GM19438 (cell line): ENCODE measurements around the gene ARHGAP26.
A peak's percentile ranks its signal among the peaks of the same experiment; 100 is the strongest.
"Not testable (repeated sequence)": the region's sequence is repeated elsewhere in the genome, so short reads cannot be mapped to it uniquely, and the experiment has no call there.

Experiments
- ATAC-seq: cut with Tn5 transposase; IDR thresholded peaks from one replicate; pipeline ENCODE4 v1.9.1; 2021; ENCODE audit warnings: low read depth; ENCODE audit not compliant: unreplicated experiment

ARHGAP26 gene

DNA sequence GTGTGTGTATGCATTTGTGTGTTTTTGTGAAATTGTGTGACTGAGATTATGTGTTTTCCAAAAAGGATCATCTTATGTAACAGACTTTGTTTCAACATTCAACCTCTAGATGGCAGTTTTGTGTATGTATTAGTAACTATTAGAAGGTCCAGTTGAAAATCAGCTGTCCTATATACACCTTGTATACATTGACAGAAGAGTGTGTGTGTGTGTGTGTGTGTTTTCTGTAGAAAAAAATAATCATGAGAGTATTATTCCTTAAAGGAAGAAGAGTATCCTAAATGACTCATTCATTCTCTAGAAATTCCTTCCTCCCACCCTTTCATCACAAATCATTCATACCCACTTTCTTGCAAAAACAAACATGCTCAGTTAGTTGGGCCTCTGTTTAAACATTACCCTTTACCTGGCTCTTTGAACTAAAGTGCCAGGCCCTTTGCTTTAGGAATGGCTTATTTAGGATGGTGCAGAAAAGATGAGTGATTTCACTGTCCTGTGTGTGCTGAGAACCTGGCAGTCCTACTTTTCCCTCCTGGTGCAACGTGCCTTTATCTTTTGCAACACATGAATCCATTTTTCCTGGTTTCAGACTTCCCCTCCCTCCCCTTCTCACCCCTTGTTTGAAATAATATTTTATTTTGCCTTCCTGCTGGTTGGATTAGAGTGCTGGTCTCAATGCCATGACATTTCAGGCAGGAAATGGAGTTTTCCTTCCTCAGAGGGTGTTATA is 152.2 kb downstream of the ARHGAP26 start:
- peak; percentile 55 for ATAC-seq

DNA sequence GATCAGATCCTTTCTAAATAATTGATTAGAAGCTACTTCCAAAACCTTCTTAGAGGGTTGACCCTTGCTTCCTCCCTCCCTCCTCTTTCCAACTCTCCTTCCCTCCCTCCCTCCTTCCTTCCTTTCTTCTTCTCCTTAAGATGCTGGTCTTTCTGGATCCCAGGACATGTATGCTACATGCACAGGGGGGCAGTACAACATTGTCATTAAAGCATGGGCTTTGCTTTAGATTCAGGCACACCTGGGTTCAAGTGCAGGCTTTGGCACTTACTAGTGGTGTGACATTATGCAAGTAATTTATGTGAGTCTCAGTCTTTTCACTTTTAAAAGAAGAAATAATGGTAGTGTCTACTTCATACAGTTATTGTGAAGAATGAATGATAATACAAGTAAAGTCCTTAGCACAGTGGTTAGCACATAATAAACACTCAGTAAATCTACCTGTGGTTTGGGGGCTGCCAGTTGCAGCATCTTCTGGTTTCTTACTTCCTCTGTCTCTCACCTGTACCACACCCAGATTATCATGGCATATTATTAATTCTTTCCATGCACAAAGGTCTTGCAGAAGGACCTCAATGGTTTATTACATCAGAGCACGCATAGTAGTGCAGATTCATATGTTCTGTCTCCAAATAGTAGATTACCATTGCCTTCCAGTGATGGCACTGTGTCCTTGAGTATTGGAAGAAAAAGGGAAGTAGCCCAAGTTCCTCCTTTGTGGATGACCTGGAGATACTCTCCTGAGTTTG is 154.1 kb downstream of the ARHGAP26 start:
- no peak for ATAC-seq

DNA sequence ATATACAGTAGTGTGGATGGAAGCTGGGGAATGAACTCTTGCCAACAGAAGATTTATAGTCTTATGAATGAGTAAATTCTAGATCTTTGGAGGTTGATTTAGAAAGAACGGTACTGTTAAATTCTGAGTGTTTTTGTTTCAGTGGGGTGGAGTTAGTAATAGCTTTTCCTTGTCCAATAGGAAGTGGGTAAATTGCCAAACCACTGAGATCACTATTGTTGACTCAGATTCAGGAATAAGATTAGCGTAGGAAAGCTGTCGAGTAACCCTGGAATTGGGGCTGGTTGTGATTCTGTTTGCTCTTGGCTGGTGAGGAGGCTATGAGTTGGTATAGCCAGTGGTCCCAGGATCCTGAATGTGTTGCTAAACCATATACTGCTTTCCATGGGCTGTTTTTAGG is 155.6 kb downstream of the ARHGAP26 start:
- ATAC-seq, result no peak

GRCh38 chr5:142926549-142926948 is 156.4 kb downstream of the ARHGAP26 start:
- ATAC-seq, result no peak

- not testable (repeated sequence) for ATAC-seq
Measured at GRCh38 chr5:142928999-142929398, 158.8 kb downstream of the ARHGAP26 start.

GRCh38 chr5:142929587-142929986 is 159.4 kb downstream of the ARHGAP26 start:
- no peak for ATAC-seq

- no peak for ATAC-seq
Measured at GRCh38 chr5:142930395-142931110, 160.4 kb downstream of the ARHGAP26 start.

GRCh38 chr5:142931896-142932686 is 161.9 kb downstream of the ARHGAP26 start:
- ATAC-seq, result no peak

- ATAC-seq, result no peak
Measured at GRCh38 chr5:142934051-142934762, 164.0 kb downstream of the ARHGAP26 start.

DNA sequence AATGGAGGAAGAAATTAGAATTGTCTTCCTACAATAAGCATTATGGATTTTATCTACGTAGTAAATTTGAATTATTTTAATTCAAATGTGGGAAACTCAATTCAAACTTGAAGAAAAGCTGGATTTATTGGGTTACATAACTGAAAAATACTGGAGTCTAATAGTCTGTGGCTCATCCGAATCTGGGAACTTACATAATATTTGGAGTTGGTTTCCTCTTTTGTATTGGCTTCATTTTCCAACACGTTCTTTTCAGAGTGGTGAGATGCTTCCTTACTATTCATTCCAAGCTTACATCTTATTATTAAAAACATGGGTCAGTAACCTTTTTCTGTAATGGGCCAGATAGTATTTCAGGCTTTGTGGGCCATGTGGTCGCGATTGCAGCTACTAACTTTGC is 164.8 kb downstream of the ARHGAP26 start:
- ATAC-seq, result no peak

- ATAC-seq, result no peak
Measured at GRCh38 chr5:142937374-142937773, 167.2 kb downstream of the ARHGAP26 start.

DNA sequence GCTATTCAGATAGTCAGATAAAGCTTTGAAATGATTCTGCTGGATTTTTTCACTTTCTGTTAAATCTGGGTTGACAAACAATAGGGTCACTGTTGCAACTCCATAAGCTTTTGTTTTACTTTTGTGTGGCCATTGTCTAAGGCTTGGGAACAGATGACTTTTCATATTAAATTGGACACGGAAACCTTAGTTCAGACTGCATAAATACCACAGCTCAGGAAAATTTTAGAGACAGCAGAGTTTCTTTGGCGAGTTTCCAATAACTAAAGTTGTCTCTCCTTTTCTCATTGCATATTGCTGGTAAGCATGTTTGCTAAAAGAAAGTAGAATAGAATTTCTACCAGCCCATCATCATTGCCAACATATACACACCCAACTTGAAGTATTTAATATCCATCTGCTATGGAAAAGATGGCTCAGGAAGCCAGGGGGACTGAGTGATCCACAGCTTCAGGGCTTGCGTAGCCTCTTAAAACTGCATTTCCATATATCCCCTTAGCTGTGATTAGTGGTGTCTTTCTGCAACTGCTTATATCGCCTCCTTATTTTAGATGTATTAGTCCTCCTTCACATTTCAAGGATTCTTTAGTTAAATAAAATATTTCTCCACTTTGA is 168.2 kb downstream of the ARHGAP26 start:
- no peak for ATAC-seq

- no peak for ATAC-seq
Measured at GRCh38 chr5:142939006-142939405, 168.8 kb downstream of the ARHGAP26 start.

DNA sequence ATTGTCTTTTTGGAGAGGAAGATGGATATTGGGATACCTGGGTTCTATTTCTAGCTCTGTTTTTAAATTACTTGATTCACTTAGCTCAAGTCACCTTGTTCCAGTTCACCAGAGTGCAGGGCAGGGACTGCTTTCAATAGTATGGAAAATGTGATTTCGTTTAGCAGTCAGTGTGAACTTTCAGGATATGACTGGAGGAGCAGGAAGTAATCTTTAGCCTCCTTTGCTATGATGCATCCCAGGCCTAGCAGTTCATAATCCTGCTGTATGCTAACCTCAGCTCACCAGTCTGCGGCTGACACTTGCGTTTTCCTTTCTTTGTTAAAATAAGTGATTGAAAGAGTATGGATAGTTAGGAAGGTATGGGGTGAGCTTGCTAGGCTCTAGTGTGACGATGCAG is 169.7 kb downstream of the ARHGAP26 start:
- ATAC-seq, result no peak

DNA sequence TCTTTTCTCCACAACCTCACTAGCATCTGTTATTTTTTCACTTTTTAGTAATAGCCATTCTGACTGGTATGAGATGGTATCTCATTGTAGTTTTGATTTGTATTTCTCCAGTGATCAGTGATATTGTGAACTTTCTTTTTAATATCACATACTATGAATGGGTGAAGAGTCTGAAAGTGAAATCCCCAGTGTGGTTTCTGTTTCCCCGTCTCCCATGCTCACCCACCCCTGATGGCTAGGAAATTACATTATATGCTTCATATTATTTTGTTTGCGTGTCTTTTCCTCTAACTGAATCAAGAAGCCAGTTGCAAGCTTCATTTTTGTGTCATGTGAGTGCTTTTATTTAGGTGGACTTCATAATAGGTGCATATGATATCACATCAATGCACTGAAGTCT is 171.1 kb downstream of the ARHGAP26 start:
- ATAC-seq, result no peak

- no peak for ATAC-seq
Measured at GRCh38 chr5:142942901-142943300, 172.7 kb downstream of the ARHGAP26 start.

DNA sequence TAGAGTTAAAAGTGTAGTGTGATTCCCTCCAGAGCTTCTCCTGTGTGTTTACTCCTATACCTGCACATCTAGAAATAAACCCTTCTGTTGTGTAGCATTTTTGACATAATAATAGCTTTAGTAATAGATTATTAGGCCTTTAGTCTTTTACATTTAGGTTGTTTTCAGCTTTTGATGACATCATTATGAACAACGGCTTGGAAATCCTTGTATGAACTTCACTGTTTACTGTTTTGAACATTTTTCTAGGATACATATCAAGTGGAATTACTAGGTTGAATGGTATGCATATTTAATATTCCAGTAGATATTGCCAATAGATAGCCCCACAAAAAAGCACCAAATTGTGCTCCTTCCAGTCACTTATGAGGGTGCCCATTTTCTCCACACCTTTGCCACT is 174.0 kb downstream of the ARHGAP26 start:
- no peak for ATAC-seq

DNA sequence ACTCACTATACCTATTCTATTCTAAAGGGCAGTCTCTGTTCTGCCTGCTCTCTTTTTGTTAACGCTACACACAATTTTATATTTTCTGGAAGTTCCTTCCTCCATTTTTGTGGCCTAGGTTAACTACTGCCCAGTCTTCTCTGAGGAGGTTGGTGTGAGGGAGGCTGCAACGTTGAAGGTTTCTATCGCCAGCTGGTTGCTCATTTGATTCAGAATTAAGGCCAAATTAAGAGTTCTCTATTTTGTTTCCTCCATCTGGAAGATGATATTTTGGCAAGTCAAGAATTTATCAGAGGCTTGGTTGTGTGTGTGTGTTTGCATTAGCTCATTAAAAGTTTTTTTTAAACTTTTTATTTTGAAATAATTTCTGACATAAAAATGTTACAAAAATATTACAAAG is 175.1 kb downstream of the ARHGAP26 start:
- ATAC-seq, result no peak

GRCh38 chr5:142945845-142946244 is 175.7 kb downstream of the ARHGAP26 start:
- ATAC-seq, result no peak
